Endothelial cell of umbilical vein (primary cell): ENCODE measurements around the gene CAMSAP3. TPM values are rescaled to one million over a fixed set of nuclear protein-coding genes. Genes with fewer than 3 reads are reported as not detected.

Experiments
- BruUV-seq: library from RNA; stranded (reverse); fragments of 400-500 nt; replicated peaks from 2 replicates; lab custom pipeline; 2021; lab: Mats Ljungman, UMichigan
- CTCF ChIA-PET: fragments of 300-600, 350-600 bp; sonication (Branson Sonifier 250); formaldehyde crosslinking; loops from one replicate; lab custom pipeline; 2021; ENCODE audit warnings: antibody characterized with exemption, inconsistent platforms; lab: Charles Lee
- POLR2A ChIA-PET: fragments of 300-600, 350-600 bp; sonication (Branson Sonifier 250); formaldehyde crosslinking; loops from one replicate; lab custom pipeline; 2021; ENCODE audit warnings: antibody characterized with exemption, inconsistent platforms; lab: Charles Lee
- DNase-seq: peaks from one replicate; pipeline ENCODE4 v3.0.0-alpha.2; 2011; ENCODE audit warnings: low read depth, low spot score
- FAIRE-seq: peaks from 2 replicates; lab custom pipeline; 2011; peaks lifted over from hg19 to GRCh38; lab: Jason Lieb, UNC
- H2AFZ ChIP-seq: 2 replicates; pipeline ENCODE4 v1.6.0; 2012; ENCODE audit warnings: low read depth, low read length, control low read depth, inconsistent platforms
- H3K27ac ChIP-seq: 2 replicates; pipeline ENCODE4 v1.5.1; 2011; ENCODE audit warnings: low read depth, mild to moderate bottlenecking, control low read depth, low read length, moderate library complexity; ENCODE audit not compliant: insufficient read depth
- H3K27me3 ChIP-seq, 2 experiments: 2 replicates each; pipeline versions ENCODE4 v1.6.0 to v1.6.1; 2011; ENCODE audit warnings: low read length in 2 of 2, mixed read lengths in 1 of 2; ENCODE audit not compliant: control insufficient read depth in 2 of 2, insufficient read depth in 2 of 2
- H3K36me3 ChIP-seq, 2 experiments: 2 replicates in 1 of 2; 3 replicates in 1 of 2; pipeline ENCODE4 v1.5.1; 2011; ENCODE audit warnings: low read length in 2 of 2, mild to moderate bottlenecking in 1 of 2, moderate library complexity in 1 of 2; ENCODE audit not compliant: control insufficient read depth in 2 of 2, insufficient read depth in 2 of 2; ENCODE audit errors: extremely low read depth in 1 of 2
- H3K4me1 ChIP-seq: 3 replicates; pipeline ENCODE4 v1.5.1; 2011; ENCODE audit warnings: mild to moderate bottlenecking, low read length; ENCODE audit not compliant: control insufficient read depth, insufficient read depth; ENCODE audit errors: extremely low read depth
- H3K4me2 ChIP-seq: 2 replicates; pipeline ENCODE4 v1.6.1; 2011; ENCODE audit warnings: low read length, control low read depth, mixed read lengths; ENCODE audit not compliant: insufficient read depth
- H3K4me3 ChIP-seq, 3 experiments: fragments of 200-600 bp in 1 of 3; sonication (generic), shearing (Covaris generic) in 1 of 3; replicated peaks in 1 of 3; 2 replicates each; pipeline ENCODE4 v1.5.1; 2011 to 2016; ENCODE audit warnings: control low read depth in 3 of 3, low read length in 3 of 3, mild to moderate bottlenecking in 2 of 3, inconsistent platforms in 1 of 3, low read depth in 1 of 3, moderate library complexity in 1 of 3; ENCODE audit not compliant: insufficient read depth in 1 of 3
- H3K79me2 ChIP-seq: 2 replicates; pipeline ENCODE4 v1.6.0; 2012; ENCODE audit warnings: low read length, inconsistent platforms; ENCODE audit not compliant: control insufficient read depth, insufficient read depth
- H3K9ac ChIP-seq: replicated peaks from 2 replicates; pipeline ENCODE3; 2011; ENCODE audit warnings: low read length, control low read depth; ENCODE audit not compliant: insufficient read depth; ENCODE audit errors: extremely low read depth
- H3K9me1 ChIP-seq: replicated peaks from 3 replicates; pipeline ENCODE4 v1.6.0; 2011; ENCODE audit warnings: mild to moderate bottlenecking, low read length; ENCODE audit not compliant: control insufficient read depth, insufficient read depth; ENCODE audit errors: extremely low read depth
- H3K9me3 ChIP-seq: replicated peaks from 2 replicates; pipeline ENCODE4 v1.5.1; 2012; ENCODE audit warnings: low read length, inconsistent platforms; ENCODE audit not compliant: control insufficient read depth, insufficient read depth
- H4K20me1 ChIP-seq: replicated peaks from 2 replicates; pipeline ENCODE3; 2011; ENCODE audit warnings: mild to moderate bottlenecking, low read length; ENCODE audit not compliant: control insufficient read depth, insufficient read depth; ENCODE audit errors: extremely low read depth
- EZH2 ChIP-seq: IDR thresholded peaks from 2 replicates; pipeline ENCODE4 v1.6.1; 2012; ENCODE audit warnings: borderline replicate concordance, low read depth, mild to moderate bottlenecking, moderate library complexity, low read length, inconsistent platforms; ENCODE audit not compliant: severe bottlenecking
- FOS ChIP-seq: IDR thresholded peaks from 2 replicates; pipeline ENCODE4 v1.6.1; 2011; ENCODE audit warnings: mild to moderate bottlenecking, low read length, moderate library complexity, borderline replicate concordance; ENCODE audit not compliant: insufficient read depth
- GATA2 ChIP-seq: IDR thresholded peaks from 2 replicates; pipeline ENCODE4 v1.7.0; 2011; ENCODE audit warnings: low read depth, mild to moderate bottlenecking, moderate library complexity, mixed read lengths, low read length; ENCODE audit not compliant: insufficient read length, insufficient read depth
- JUN ChIP-seq: IDR thresholded peaks from 2 replicates; pipeline ENCODE4 v1.6.1; 2011; ENCODE audit warnings: borderline replicate concordance, low read depth; ENCODE audit not compliant: insufficient read length, insufficient read depth
- MYC ChIP-seq: IDR thresholded peaks from one replicate; pipeline ENCODE4 v1.6.1; 2011; ENCODE audit warnings: mild to moderate bottlenecking, low read depth, low read length
- POLR2A ChIP-seq: IDR thresholded peaks from 2 replicates; pipeline ENCODE4 v1.6.1; 2012; ENCODE audit warnings: low read depth, mild to moderate bottlenecking, control low read depth, low read length
- POLR2AphosphoS5 ChIP-seq: IDR thresholded peaks from 2 replicates; pipeline ENCODE4 v1.6.1; 2012; ENCODE audit warnings: low read depth, mild to moderate bottlenecking, control low read depth, low read length, moderate library complexity; ENCODE audit not compliant: insufficient read depth
- dilution Hi-C: fragments of 300-500 bp; cut with MboI; formaldehyde crosslinking; loops from one replicate; pipeline ENCODE4 v1.15.0; 2019; ENCODE audit warnings: low sequenced_read_pairs; ENCODE audit not compliant: extremely low pct_ligation_motif_present
- intact Hi-C: fragments of 100-400 bp; cut with micrococcal nuclease; formaldehyde crosslinking; loops from one replicate; pipeline ENCODE4 v1.10.0; 2022
- polyA plus RNA-seq, 4 experiments: library from polyadenylated mRNA; depleted of rRNA in 3 of 4; stranded (reverse) in 3 of 4; unstranded in 1 of 4; fragments of >200 nt; gene quantifications; 2 replicates each; pipeline versions ENCODE4 v1.2.1 to v1.2.3, GENCODE V29; 2011 to 2012; ENCODE audit warnings: missing spikeins in 1 of 4
- total RNA-seq: library from RNA; stranded (reverse); gene quantifications from 2 replicates; pipeline ENCODE4 v1.2.3, GENCODE V29; 2021
- TF ChIP-seq, protein P1 (sequence below), 2 donors: IDR thresholded peaks; 1 replicate in 1 of 2; 2 replicates in 1 of 2; pipeline ENCODE4 v1.5.1; 2011; ENCODE audit warnings: low read length in 2 of 2, mild to moderate bottlenecking in 2 of 2, moderate library complexity in 2 of 2, control low read depth in 1 of 2, inconsistent platforms in 1 of 2, low read depth in 1 of 2; ENCODE audit not compliant: insufficient read depth in 1 of 2; ENCODE audit errors: extremely low read depth in 1 of 2
- TF ChIP-seq, protein P2 (sequence below): IDR thresholded peaks from 2 replicates; pipeline ENCODE4 v1.6.1; 2011; ENCODE audit not compliant: insufficient read depth, insufficient read length

The CAMSAP3 gene
- total and polyA plus RNA-seq, 2 donors (not counting 3 experiments of a cell fraction or from before 2014, with no cell fraction given): 0.11 to 0.22 TPM

- BruUV-seq: TSS peak; percentile 70
- no peaks in the 10 kb centered on the region for H4K20me1 ChIP-seq
- no peak for FAIRE-seq
These were observed 33.1 kb downstream of the CAMSAP3 start for GRCh38 chr19:7628589-7629311.

More at GRCh38 chr19:7628589-7629311, 33.1 kb downstream of the CAMSAP3 start:
- POLR2A ChIA-PET: interaction anchor here (0.6 kb wide), 1 partner anchor 586 kb away, joined by 4 read pairs; no protein-coding TSS in a partner anchor
- DNase-seq: peak; percentile 7
- H3K27ac ChIP-seq: peak overlapping the region; percentile 57
- H3K4me3 ChIP-seq: peak overlapping the region; percentile 73 to 92 (median 86)
- dilution Hi-C loops (no loop called here), intact Hi-C loops (loop anchor here (1.0 to 2.0 kb wide), 5 partner anchors 9 to 292 kb away; partner anchors contain the start of genes PNPLA6, SNAPC2, STXBP2 and TRAPPC5)
- H3K4me1 ChIP-seq: peaks cover 16% of the 10 kb centered on the region
- peak overlapping the region; percentile 36 for H2AFZ ChIP-seq
- peaks cover 41% of the 10 kb centered on the region for H3K79me2 ChIP-seq
- H3K9me1 ChIP-seq: no peaks in the 10 kb centered on the region
- H3K9ac ChIP-seq: peak overlapping the region; percentile 93
- H3K27me3 ChIP-seq: no peaks in the 10 kb centered on the region
- H3K4me2 ChIP-seq: peak overlapping the region; percentile 93
- CTCF ChIA-PET: interaction anchor here (1.2 to 1.8 kb wide), 2 partner anchors 12 to 60 kb away, joined by 4 to 11 read pairs; no protein-coding TSS in a partner anchor
- peaks cover 2 to 13% of the 10 kb centered on the region in 2 experiments for H3K36me3 ChIP-seq
- no peak for TF ChIP-seq EZH2
- no peak for TF ChIP-seq POLR2A
- TF ChIP-seq POLR2AphosphoS5: no peak
- TF ChIP-seq, protein P1, sequence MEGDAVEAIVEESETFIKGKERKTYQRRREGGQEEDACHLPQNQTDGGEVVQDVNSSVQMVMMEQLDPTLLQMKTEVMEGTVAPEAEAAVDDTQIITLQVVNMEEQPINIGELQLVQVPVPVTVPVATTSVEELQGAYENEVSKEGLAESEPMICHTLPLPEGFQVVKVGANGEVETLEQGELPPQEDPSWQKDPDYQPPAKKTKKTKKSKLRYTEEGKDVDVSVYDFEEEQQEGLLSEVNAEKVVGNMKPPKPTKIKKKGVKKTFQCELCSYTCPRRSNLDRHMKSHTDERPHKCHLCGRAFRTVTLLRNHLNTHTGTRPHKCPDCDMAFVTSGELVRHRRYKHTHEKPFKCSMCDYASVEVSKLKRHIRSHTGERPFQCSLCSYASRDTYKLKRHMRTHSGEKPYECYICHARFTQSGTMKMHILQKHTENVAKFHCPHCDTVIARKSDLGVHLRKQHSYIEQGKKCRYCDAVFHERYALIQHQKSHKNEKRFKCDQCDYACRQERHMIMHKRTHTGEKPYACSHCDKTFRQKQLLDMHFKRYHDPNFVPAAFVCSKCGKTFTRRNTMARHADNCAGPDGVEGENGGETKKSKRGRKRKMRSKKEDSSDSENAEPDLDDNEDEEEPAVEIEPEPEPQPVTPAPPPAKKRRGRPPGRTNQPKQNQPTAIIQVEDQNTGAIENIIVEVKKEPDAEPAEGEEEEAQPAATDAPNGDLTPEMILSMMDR (IDR thresholded peaks at IDR 0.05; ENCODE audit: extremely low read depth in 1 of 2, insufficient read depth in 1 of 2, low read depth in 1 of 2, low read length in 2 of 2): no peak
- TF ChIP-seq MYC: no peak
- no peak for TF ChIP-seq JUN
- TF ChIP-seq, protein P2, sequence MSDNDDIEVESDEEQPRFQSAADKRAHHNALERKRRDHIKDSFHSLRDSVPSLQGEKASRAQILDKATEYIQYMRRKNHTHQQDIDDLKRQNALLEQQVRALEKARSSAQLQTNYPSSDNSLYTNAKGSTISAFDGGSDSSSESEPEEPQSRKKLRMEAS: no peak
- no peak for TF ChIP-seq FOS
- no peak for TF ChIP-seq GATA2
- no peaks in the 10 kb centered on the region for H3K9me3 ChIP-seq
